HG02588 (cell line): ENCODE data around the gene GMDS.

Experiments
- ATAC-seq: cut with Tn5 transposase; IDR thresholded peaks from one replicate; pipeline ENCODE4 v1.9.1; 2021; ENCODE audit warnings: mild to moderate bottlenecking, moderate library complexity; ENCODE audit not compliant: unreplicated experiment

GMDS gene

GRCh38 chr6:2209226-2209809, 36.1 kb downstream of the GMDS start:
- ATAC-seq = peak; percentile 59

- ATAC-seq = no peak
Observed at GRCh38 chr6:2208468-2208867, 36.9 kb downstream of the GMDS start.

- ATAC-seq = no peak
Observed at GRCh38 chr6:2205396-2205795, 40.0 kb downstream of the GMDS start.

GRCh38 chr6:2204272-2204671, 41.1 kb downstream of the GMDS start:
- no peak for ATAC-seq

- no peak for ATAC-seq
Observed at GRCh38 chr6:2203264-2203663, 42.1 kb downstream of the GMDS start.

- ATAC-seq = no peak
Observed at GRCh38 chr6:2197984-2198383, 47.4 kb downstream of the GMDS start.

- ATAC-seq = no peak
Observed at GRCh38 chr6:2197177-2197671, 48.2 kb downstream of the GMDS start.

- ATAC-seq = no peak
Observed at GRCh38 chr6:2196079-2196679, 49.2 kb downstream of the GMDS start.

GRCh38 chr6:2194643-2195042, 50.8 kb downstream of the GMDS start:
- no peak for ATAC-seq

- ATAC-seq = no peak
Observed at GRCh38 chr6:2193931-2194330, 51.5 kb downstream of the GMDS start.

- no peak for ATAC-seq
Observed at GRCh38 chr6:2192976-2193375, 52.4 kb downstream of the GMDS start.

- no peak for ATAC-seq
Observed at GRCh38 chr6:2191390-2191740, 54.0 kb downstream of the GMDS start.

GRCh38 chr6:2190661-2191389, 54.6 kb downstream of the GMDS start:
- ATAC-seq = no peak

GRCh38 chr6:2188856-2189384, 56.5 kb downstream of the GMDS start:
- ATAC-seq = no peak

- ATAC-seq = no peak
Observed at GRCh38 chr6:2188397-2188796, 57.0 kb downstream of the GMDS start.

GRCh38 chr6:2187826-2188225, 57.6 kb downstream of the GMDS start:
- ATAC-seq = no peak

- ATAC-seq = peak; percentile 65
Observed at GRCh38 chr6:2186516-2186915, 58.9 kb downstream of the GMDS start.

- ATAC-seq = no peak
Observed at GRCh38 chr6:2185466-2185865, 59.9 kb downstream of the GMDS start.

GRCh38 chr6:2184700-2185455, 60.5 kb downstream of the GMDS start:
- no peak for ATAC-seq

GRCh38 chr6:2183752-2184151, 61.7 kb downstream of the GMDS start:
- no peak for ATAC-seq

- ATAC-seq = no peak
Observed at GRCh38 chr6:2183246-2183645, 62.2 kb downstream of the GMDS start.
